Breast epithelium (tissue), 4 donors: ENCODE data around the gene RAP1GAP2. TPM values are rescaled to one million over a fixed set of nuclear protein-coding genes. Genes with fewer than 3 reads are reported as not detected.

Experiments used
- DNase-seq, 2 donors: peaks; one replicate each; pipeline ENCODE4 v3.0.0-alpha.2; 2019; ENCODE audit warnings: low spot score in 2 of 2
- H3K27ac ChIP-seq, 2 donors: fragments of 200-600 bp; sonication (generic) in 1 of 2; one replicate each; pipeline ENCODE4 v1.5.1; 2016 to 2019; ENCODE audit warnings: mild to moderate bottlenecking in 1 of 2
- H3K27me3 ChIP-seq, 2 donors: fragments of 200-600 bp; sonication (generic) in 1 of 2; one replicate each; pipeline versions ENCODE4 v1.5.1 to v1.6.0; 2017 to 2019; ENCODE audit warnings: control low read depth in 1 of 2, mild to moderate bottlenecking in 1 of 2
- H3K36me3 ChIP-seq: fragments of 200-600 bp; one replicate; pipeline ENCODE4 v1.5.1; 2019
- H3K4me1 ChIP-seq, 2 donors: fragments of 200-600 bp; sonication (generic); one replicate each; pipeline ENCODE4 v1.5.1; 2016 to 2019; ENCODE audit warnings: control low read depth in 1 of 2
- H3K4me3 ChIP-seq, 3 donors: fragments of 200-600 bp; sonication (generic); 1 replicate in 2 of 3; 2 replicates in 1 of 3; pipeline ENCODE4 v1.5.1; 2016 to 2019; ENCODE audit warnings: mild to moderate bottlenecking in 3 of 3, moderate library complexity in 2 of 3
- H3K9me3 ChIP-seq, 2 donors: fragments of 200-600 bp; sonication (generic) in 1 of 2; one replicate each; pipeline ENCODE4 v1.5.1; 2016 to 2019; ENCODE audit warnings: control low read depth in 1 of 2
- CTCF ChIP-seq, 3 donors: fragments of 450-650 bp; IDR thresholded peaks; one replicate each; pipeline ENCODE4 v1.5.1; 2016 to 2017; ENCODE audit warnings: antibody characterized with exemption in 3 of 3, mild to moderate bottlenecking in 3 of 3, moderate library complexity in 3 of 3
- POLR2A ChIP-seq: fragments of 450-650 bp; IDR thresholded peaks from one replicate; pipeline ENCODE4 v1.6.1; 2016; ENCODE audit warnings: antibody characterized with exemption, mild to moderate bottlenecking, moderate library complexity
- POLR2AphosphoS5 ChIP-seq, 3 donors: sonication (generic); formaldehyde crosslinking; IDR thresholded peaks; one replicate each; pipeline ENCODE4 v1.6.1; 2017; ENCODE audit warnings: antibody characterized with exemption in 3 of 3
- intact Hi-C: fragments of 100-400 bp; cut with DNase I; formaldehyde crosslinking; loops from one replicate; pipeline ENCODE4 v1.15.1; 2023; ENCODE audit warnings: low total_unique reads
- total RNA-seq, 3 donors: library from RNA; depleted of rRNA; stranded (reverse); fragments of >200 nt; gene quantifications; one replicate each; pipeline ENCODE4 v1.1.0, GENCODE V29; 2016

Gene RAP1GAP2
- total RNA-seq, 3 donors from 2014 or later, result 5.3 to 23.4 (median 10.8) TPM

GRCh38 chr17:2958706-2959222, 162.5 kb downstream of the RAP1GAP2 start:
- no peak for DNase-seq
- intact Hi-C loops, result no loop called here
- H3K36me3 ChIP-seq, result no peaks in the 10 kb centered on the region

GRCh38 chr17:2959371-2960130, 163.3 kb downstream of the RAP1GAP2 start:
- Histone ChIP-seq H3K9me3 (no peaks in the 10 kb centered on the region), H3K27ac (peak overlapping the region; percentile 39 to 78), H3K27me3 (no peaks in the 10 kb centered on the region), H3K4me1 (no peaks in the 10 kb centered on the region), H3K4me3 (no peak overlapping the region), H3K36me3 (no peaks in the 10 kb centered on the region)
- intact Hi-C loops, result no loop called here
- no peak for DNase-seq
- TF ChIP-seq POLR2AphosphoS5 (IDR thresholded peaks at IDR 0.05), result no peak
- TF ChIP-seq CTCF (IDR thresholded peaks at IDR 0.05), result no peak
- no peak for TF ChIP-seq POLR2A

More at GRCh38 chr17:2958706-2959222, 162.5 kb downstream of the RAP1GAP2 start:
- TF ChIP-seq CTCF (IDR thresholded peaks at IDR 0.05) (no peak), POLR2AphosphoS5 (IDR thresholded peaks at IDR 0.05) (no peak)
- H3K27me3 ChIP-seq, result no peaks in the 10 kb centered on the region
- H3K27ac ChIP-seq, result no peak overlapping the region
- no peak overlapping the region for H3K4me3 ChIP-seq
- H3K9me3 ChIP-seq, result no peaks in the 10 kb centered on the region
- no peaks in the 10 kb centered on the region for H3K4me1 ChIP-seq

DNA sequence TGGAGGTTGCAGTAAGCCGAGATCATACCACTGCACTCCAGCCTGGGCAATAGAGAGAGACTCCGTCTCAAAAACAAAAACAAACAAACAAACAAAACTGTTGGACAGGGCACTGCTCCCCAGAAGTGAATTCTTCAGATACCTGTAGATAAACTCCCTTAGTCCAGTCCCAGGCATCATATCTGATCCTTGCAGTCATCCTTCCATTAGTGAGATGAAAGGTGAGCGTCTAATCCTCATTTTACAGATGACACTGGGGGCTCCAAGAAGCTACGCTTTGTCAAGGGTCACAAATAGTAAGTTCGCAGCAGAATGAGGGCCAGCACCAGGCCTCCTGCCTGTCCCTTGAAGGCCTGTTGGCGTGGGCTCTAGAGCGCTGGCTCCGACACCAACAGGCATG, 165.2 kb downstream of the RAP1GAP2 start:
- H3K27ac ChIP-seq, result peak overlapping the region; percentile 78 to 83
- intact Hi-C loops, result no loop called here

GRCh38 chr17:2962236-2962635, 166.0 kb downstream of the RAP1GAP2 start:
- no peak overlapping the region for H3K4me3 ChIP-seq
- TF ChIP-seq POLR2AphosphoS5 (IDR thresholded peaks at IDR 0.05) (no peak), CTCF (IDR thresholded peaks at IDR 0.05) (no peak), POLR2A (no peak)
- H3K9me3 ChIP-seq, result no peaks in the 10 kb centered on the region
- no peak overlapping the region for H3K27ac ChIP-seq
- DNase-seq, result no peak
- no peaks in the 10 kb centered on the region for H3K4me1 ChIP-seq
- intact Hi-C loops, result no loop called here
- H3K27me3 ChIP-seq, result no peaks in the 10 kb centered on the region
- H3K36me3 ChIP-seq, result no peaks in the 10 kb centered on the region

More for the DNA sequence above, 165.2 kb downstream of the RAP1GAP2 start:
- TF ChIP-seq POLR2AphosphoS5 (IDR thresholded peaks at IDR 0.05) (no peak), CTCF (IDR thresholded peaks at IDR 0.05) (no peak), POLR2A (no peak)
- Histone ChIP-seq H3K4me1 (no peaks in the 10 kb centered on the region), H3K27me3 (no peaks in the 10 kb centered on the region), H3K36me3 (no peaks in the 10 kb centered on the region), H3K4me3 (no peak overlapping the region), H3K9me3 (no peaks in the 10 kb centered on the region)
- DNase-seq, result no peak

DNA sequence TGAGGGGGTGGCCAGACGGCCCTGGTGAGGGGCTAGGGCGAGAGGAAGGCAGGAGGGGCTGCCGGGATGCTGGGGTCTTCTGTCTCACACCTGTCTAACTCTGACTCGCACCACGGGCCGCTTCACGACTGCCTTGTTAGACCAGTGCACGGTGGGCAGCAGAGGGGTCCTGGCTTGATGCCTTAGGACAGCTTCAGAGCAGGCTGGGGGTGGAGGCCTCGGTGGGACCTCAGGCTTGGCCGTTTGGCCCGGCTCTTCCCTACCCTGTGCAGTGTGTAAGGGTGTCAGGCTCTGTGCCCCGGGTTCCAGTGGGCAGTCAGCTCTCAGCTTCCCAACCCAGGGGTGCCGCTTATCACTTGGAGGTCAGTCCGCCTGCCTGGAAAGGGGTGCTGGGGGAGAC, 166.5 kb downstream of the RAP1GAP2 start:
- no peak for TF ChIP-seq POLR2A
- TF ChIP-seq CTCF (IDR thresholded peaks at IDR 0.05), result no peak
- TF ChIP-seq POLR2AphosphoS5 (IDR thresholded peaks at IDR 0.05), result no peak
- intact Hi-C loops, result no loop called here
- no peak overlapping the region for H3K4me3 ChIP-seq
- H3K27ac ChIP-seq, result no peak overlapping the region
- H3K36me3 ChIP-seq, result no peaks in the 10 kb centered on the region
- no peaks in the 10 kb centered on the region for H3K9me3 ChIP-seq
- H3K27me3 ChIP-seq, result no peaks in the 10 kb centered on the region
- DNase-seq, result no peak
- H3K4me1 ChIP-seq, result no peaks in the 10 kb centered on the region
